Retina (tissue), 1 donor: ENCODE measurements around the gene IFNA4.
"Not testable (repeated sequence)": the region's sequence is repeated elsewhere in the genome, so short reads cannot be mapped to it uniquely, and the experiment has no call there.

Experiments used
- DNase-seq: peaks from one replicate; pipeline ENCODE4 v3.0.0-alpha.2; 2016

Gene IFNA4

GRCh38 chr9:21187487-21187886 lies at the start of gene IFNA4:
TSS of gene IFNA4 (minus strand) at chr9:21187587. CDS start at chr9:21187531, 56 bp downstream.
- not testable (repeated sequence) for DNase-seq

- not testable (repeated sequence) for DNase-seq
Observed at GRCh38 chr9:21236360-21236714, 49.0 kb upstream of the IFNA4 start.

- DNase-seq, result peak; percentile 19
Observed at GRCh38 chr9:21235468-21236359, 48.3 kb upstream of the IFNA4 start.

GRCh38 chr9:21234153-21234687 lies 46.8 kb upstream of the IFNA4 start:
- no peak for DNase-seq

- DNase-seq, result no peak
Observed at GRCh38 chr9:21233258-21233657, 45.9 kb upstream of the IFNA4 start.

GRCh38 chr9:21228122-21228521 lies 40.7 kb upstream of the IFNA4 start, which contains the start of gene IFNA17:
TSS of gene IFNA17 (minus strand) at chr9:21228222. CDS start at chr9:21228173, 49 bp downstream.
- DNase-seq, result no peak

- DNase-seq, result not testable (repeated sequence)
Observed at GRCh38 chr9:21217211-21217610, 29.8 kb upstream of the IFNA4 start, which contains the start of gene IFNA16. TSS of gene IFNA16 (minus strand) at chr9:21217311. CDS start at chr9:21217305, 6 bp downstream.

GRCh38 chr9:21213411-21214326 lies 26.3 kb upstream of the IFNA4 start:
- DNase-seq, result not testable (repeated sequence)

GRCh38 chr9:21212160-21212559 lies 24.8 kb upstream of the IFNA4 start:
- not testable (repeated sequence) for DNase-seq

- DNase-seq, result not testable (repeated sequence)
Observed at GRCh38 chr9:21210782-21211181, 23.4 kb upstream of the IFNA4 start.

GRCh38 chr9:21210311-21210710 lies 22.9 kb upstream of the IFNA4 start:
- no peak for DNase-seq

GRCh38 chr9:21207043-21207442 lies 19.7 kb upstream of the IFNA4 start, which contains the start of gene IFNA10:
TSS of gene IFNA10 (minus strand) at chr9:21207143. CDS start at chr9:21207097, 46 bp downstream.
- DNase-seq, result not testable (repeated sequence)

GRCh38 chr9:21205204-21205603 lies 17.8 kb upstream of the IFNA4 start:
- DNase-seq, result no peak

GRCh38 chr9:21202105-21202504 lies 14.7 kb upstream of the IFNA4 start, which contains the start of gene IFNA7:
TSS of gene IFNA7 (minus strand) at chr9:21202205. CDS start at chr9:21202165, 40 bp downstream.
- DNase-seq, result not testable (repeated sequence)

GRCh38 chr9:21194867-21195776 lies 7.7 kb upstream of the IFNA4 start:
- DNase-seq, result peak; percentile 24

GRCh38 chr9:21182810-21183736 lies 4.3 kb downstream of the IFNA4 start:
- not testable (repeated sequence) for DNase-seq

GRCh38 chr9:21174671-21175070 lies 12.7 kb downstream of the IFNA4 start:
- DNase-seq, result no peak

- no peak for DNase-seq
Observed at GRCh38 chr9:21172156-21172555, 15.2 kb downstream of the IFNA4 start.

- no peak for DNase-seq
Observed at GRCh38 chr9:21171351-21171750, 16.0 kb downstream of the IFNA4 start.

GRCh38 chr9:21166560-21166959 lies 20.8 kb downstream of the IFNA4 start, which contains the start of gene IFNA21:
TSS of gene IFNA21 (minus strand) at chr9:21166660. CDS start at chr9:21166612, 48 bp downstream.
- DNase-seq, result not testable (repeated sequence)
